ENCODE results near the gene LTBR.

The LTBR gene

GRCh38 chr12:6384499-6385436 lies 806 bp downstream of the LTBR start:
- DNase-seq, result no peak

- no peak for DNase-seq
Measured at GRCh38 chr12:6386038-6386437, 2.1 kb downstream of the LTBR start.

DNA sequence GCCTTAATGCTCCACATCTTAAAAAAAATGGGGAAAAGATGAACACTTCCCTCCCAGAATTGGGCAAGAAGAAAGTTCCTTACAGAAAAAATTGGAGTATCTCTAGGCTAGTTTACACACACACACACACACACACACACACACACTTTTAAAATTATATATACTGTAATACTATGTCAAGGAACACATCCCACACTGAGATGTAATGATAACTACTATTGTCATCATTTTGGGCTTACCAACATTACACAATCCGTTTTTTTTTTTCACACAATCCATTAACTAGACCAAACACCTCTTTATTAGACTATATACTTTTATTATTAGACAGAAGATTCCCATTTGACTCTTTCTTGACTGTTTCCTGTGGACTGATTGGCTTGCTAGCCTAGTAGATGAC lies 2.5 kb downstream of the LTBR start:
- no peak for DNase-seq

- no peak for DNase-seq
Measured at GRCh38 chr12:6387541-6387940, 3.6 kb downstream of the LTBR start.

GRCh38 chr12:6390084-6390799 lies 6.3 kb downstream of the LTBR start:
- no peak for DNase-seq

DNA sequence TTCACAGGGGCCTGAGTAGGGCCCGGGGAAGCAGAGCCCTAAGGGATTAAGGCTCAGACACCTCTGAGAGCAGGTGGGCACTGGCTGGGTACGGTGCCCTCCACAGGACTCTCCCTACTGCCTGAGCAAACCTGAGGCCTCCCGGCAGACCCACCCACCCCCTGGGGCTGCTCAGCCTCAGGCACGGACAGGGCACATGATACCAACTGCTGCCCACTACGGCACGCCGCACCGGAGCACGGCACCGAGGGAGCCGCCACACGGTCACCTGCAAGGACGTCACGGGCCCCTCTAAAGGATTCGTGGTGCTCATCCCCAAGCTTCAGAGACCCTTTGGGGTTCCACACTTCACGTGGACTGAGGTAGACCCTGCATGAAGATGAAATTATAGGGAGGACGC lies 7.1 kb downstream of the LTBR start:
- no peak for DNase-seq

GRCh38 chr12:6392504-6392903 lies 8.5 kb downstream of the LTBR start:
- no peak for DNase-seq

DNA sequence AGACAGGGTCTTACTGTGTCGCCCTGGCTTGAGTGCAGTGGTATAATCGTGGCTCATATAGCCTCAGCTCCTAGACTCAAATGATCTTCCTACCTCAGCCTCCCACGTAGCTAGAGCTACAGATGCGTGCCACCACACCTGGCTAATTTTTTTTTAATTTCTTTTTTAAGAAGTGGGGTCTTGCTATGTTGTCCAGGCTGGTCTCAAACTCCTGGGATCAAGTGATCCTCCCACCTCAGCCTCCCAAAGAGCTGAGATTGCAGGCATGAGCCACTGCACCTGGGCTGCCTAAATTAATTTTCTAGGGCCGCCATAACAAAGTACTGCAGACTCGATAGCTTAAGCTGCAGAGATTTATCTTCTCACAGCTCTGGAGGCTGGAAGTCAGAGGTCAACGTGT lies 9.1 kb downstream of the LTBR start:
- no peak for DNase-seq

GRCh38 chr12:6394398-6394797 lies 10.4 kb downstream of the LTBR start:
- DNase-seq, result no peak

DNA sequence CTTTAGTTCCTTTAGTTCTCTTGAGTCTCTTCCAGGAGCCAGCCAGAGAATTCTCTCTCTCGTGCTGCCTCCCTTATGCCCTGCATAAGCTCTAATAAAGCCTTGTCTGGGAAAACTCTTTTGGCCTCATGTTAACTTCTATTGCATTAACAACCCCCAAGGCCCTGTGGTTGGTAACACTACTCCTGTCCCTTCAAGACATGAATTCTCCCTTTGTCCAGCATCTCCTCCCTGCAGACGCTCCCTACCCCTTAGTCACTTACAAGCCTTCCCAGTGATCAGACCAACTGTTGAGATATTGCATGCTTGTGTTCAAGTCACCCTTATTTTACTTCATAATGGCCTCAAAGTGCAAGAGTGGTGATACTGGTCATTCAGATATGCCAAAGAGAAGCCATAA lies 12.1 kb downstream of the LTBR start:
- no peak for DNase-seq

DNA sequence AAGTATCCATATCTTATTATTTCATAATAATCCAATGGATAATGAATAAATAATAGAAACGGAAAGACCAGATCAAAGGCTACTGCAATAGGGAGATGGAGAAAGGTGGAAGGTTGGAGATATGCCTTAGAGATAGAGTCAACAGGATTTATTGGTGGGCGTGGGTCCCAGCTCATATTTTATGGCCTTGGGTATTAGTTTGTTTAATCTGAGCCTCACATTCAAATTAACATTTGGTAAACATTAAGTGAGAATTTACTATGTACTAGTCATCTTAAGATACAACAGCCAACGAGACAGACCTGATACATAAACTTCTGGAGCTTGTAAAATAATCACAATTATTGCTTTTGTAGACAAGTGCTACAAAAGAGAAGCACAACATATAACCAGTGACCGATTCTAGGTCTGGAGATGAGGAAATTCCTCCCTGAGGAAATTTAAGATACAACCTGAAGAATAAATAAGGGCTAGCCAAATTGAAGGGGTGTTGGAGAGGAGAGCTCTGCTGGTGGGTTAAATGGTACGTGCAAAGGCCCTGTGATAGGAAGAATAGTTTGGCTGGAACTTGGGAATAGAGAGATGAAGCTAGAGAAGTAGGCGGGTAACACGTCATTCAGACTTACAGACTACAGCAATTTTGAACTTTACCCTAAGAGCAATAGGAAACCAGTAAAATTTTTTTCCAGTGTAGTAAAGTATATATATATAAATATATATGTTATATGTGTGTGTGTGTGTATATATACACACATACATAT lies 16.1 kb downstream of the LTBR start:
- DNase-seq, result no peak

DNA sequence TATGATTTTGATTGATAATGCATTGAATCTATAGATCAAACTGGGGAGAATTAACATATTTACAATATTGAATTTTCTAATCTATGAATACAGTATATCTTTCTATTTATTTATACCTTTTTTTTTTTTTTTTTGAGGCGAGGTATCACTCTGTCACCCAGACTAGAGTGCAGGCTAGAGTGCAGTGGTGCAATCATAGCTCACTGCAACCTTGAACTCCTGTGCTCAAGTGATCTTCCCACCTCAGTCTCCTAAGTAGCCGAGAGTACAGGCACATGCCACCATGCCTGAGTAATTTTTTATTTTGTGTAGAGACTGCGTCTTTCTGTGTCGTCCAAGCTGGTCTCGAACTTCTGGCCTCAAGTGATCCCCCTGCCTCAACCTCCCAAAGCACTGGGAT lies 20.4 kb downstream of the LTBR start:
- no peak for DNase-seq

- DNase-seq, result no peak
Measured at GRCh38 chr12:6405963-6406362, 22.0 kb downstream of the LTBR start.

DNA sequence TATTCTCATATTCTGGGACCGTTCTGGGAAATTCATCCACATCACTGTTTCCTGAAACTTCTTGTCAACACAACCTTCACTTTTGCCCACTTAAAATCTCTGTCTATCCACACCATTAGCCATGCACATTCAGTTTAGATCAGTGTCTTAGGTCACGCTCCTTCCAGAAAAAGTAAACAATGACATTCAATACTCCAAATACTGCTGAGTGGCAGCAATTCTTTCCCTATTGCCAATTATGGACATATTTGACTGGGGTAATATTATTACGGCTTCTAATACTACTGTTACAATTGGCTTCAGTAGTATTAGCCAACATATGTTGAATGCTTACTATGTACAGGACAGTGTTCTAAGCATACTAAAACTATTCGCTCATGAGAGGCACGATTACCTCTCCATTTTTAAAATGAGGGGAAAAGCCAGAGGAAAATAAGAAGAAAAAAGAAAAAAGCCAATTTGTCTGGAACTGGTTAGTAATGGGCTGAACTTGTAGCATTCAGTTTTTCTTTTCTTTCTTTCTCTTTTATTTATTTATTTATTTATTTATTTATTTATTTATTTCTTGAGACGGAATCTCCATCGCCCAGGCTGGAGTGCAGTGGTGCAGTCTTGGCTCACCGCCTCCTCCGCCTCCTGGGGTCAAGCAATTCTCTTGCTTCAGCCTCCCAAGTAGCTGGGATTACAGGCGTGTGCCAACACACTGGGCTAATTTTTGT lies 23.4 kb downstream of the LTBR start:
- no peak for DNase-seq

DNA sequence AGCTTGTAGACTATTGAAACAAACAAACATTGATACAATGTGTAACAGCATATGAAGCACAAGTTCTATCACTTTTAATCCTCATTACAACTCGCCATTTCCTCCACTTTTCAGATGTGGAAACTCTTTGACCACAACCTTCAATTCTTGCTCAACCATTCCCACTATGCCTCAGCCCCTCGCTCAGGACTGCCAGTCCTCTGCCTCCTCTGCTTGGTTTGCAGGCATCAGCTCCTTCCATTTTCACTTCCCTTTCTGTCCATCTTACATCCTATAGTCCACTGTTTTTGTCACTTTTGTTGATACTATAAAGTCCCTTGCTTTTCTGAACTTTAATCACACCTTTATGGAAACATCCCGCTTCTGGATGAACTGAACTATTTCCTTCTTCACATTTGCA lies 32.6 kb downstream of the LTBR start:
- no peak for DNase-seq

GRCh38 chr12:6418796-6419195 lies 34.8 kb downstream of the LTBR start:
- no peak for DNase-seq

GRCh38 chr12:6420364-6420763 lies 36.4 kb downstream of the LTBR start:
- DNase-seq, result no peak

DNA sequence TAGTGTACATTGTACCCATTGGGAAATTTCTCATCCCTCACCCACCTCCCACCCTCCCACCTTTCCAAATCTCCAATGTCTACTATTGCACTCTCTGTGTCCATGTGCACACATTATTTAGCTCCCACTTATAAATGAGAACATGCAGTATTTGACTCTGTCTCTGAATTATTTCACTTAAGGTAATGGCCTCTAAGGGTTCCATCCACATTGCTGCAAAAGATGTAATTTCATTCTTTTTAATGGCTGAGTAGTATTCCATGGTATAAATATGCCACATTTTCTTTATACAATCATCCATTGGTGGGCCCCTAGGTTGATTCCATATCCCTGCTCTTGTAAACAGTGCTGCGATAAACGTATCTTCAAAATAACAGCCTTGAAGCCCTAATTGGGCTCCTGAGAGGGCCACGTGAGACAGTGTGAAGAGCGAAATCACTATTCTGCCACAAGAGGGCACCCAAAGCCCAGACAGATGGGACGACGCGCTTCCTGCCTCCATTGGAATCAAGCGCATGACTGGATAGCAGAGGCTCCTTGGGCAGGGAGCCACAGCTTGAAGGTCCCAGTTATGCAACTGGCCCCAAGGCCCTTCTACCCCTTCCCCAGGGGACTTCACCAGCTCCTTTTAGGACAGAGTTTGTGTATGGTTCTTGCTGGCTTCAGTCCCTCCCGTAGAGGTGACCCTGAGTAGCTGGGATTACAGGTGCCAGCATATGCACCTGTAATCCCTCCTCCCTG lies 39.5 kb downstream of the LTBR start:
- DNase-seq, result peak; percentile 15 to 89

DNA sequence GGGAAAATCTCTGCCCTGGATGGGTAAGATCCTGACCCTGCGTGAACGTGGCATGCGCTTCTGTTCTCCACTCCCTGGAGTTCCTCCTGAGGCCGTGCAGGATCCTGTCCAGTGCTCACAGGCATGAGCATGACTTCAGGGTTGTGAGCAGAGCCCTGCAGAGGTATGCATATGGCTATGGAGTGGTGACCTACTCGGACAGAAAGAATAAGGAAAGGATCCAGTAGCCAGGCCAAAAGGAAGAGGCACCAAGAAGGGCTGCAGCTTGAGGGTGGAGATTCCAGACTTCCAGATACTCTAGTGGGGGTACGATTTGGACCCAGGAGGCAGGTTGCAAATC lies 40.0 kb downstream of the LTBR start:
- no peak for DNase-seq

DNA sequence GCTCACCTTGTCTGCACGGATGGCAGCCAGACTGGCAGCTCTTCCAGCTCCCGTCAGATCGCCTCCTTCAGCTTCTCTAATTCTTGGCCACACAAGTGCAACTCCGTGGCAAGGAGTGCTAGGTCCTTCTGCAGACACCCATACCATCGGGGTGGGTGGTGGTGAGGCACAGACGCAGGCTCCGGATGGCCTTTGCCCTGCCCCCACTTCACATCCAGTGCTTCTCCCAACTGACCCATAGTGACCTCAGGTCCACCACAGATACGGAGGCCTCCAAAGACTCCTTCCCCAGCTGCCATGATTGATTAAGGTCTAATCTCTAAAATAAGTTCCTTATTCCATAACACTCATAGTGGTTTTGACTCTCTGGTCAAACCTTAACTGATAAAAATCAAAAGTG lies 40.9 kb downstream of the LTBR start:
- no peak for DNase-seq

- no peak for DNase-seq
Measured at GRCh38 chr12:6425590-6426531, 41.9 kb downstream of the LTBR start.

Data from bone marrow (tissue), 2 donors.